NCI-H146 treated with DMSO at 0.1 percent for 48 hours (cell line): ENCODE data around the gene WFDC6.
"Not testable (repeated sequence)": the region's sequence is repeated elsewhere in the genome, so short reads cannot be mapped to it uniquely, and the experiment has no call there.

ENCODE experiments used
- DNase-seq: peaks from one replicate; lab custom pipeline; 2025; ENCODE audit not compliant: unreplicated experiment; lab: John Stamatoyannopoulos, UW

Gene WFDC6

GRCh38 chr20:45539382-45539781, at the start of gene WFDC6:
Gene WFDC6 (minus strand): TSS chr20:45539482. CDS start chr20:45539407, 75 bp downstream.
- no peak for DNase-seq

GRCh38 chr20:45588800-45589199, 49.5 kb upstream of the WFDC6 start:
- no peak for DNase-seq

- DNase-seq, result not testable (repeated sequence)
Measured at GRCh38 chr20:45585986-45586385, 46.7 kb upstream of the WFDC6 start.

GRCh38 chr20:45584294-45584693, 45.0 kb upstream of the WFDC6 start:
- DNase-seq, result not testable (repeated sequence)

- no peak for DNase-seq
Measured at GRCh38 chr20:45583502-45583901, 44.2 kb upstream of the WFDC6 start.

GRCh38 chr20:45581702-45582101, 42.4 kb upstream of the WFDC6 start:
- DNase-seq, result no peak

GRCh38 chr20:45579184-45579583, 39.9 kb upstream of the WFDC6 start, which contains the start of gene WFDC8:
Gene WFDC8 (minus strand): TSS chr20:45579284. CDS start chr20:45579247, 37 bp downstream.
- no peak for DNase-seq

- DNase-seq, result no peak
Measured at GRCh38 chr20:45578231-45578630, 38.9 kb upstream of the WFDC6 start.

GRCh38 chr20:45576995-45577394, 37.7 kb upstream of the WFDC6 start:
- DNase-seq, result no peak

GRCh38 chr20:45575931-45576330, 36.6 kb upstream of the WFDC6 start:
- DNase-seq, result no peak

- DNase-seq, result not testable (repeated sequence)
Measured at GRCh38 chr20:45569650-45570049, 30.4 kb upstream of the WFDC6 start.

GRCh38 chr20:45564760-45565276, 25.5 kb upstream of the WFDC6 start:
- DNase-seq, result no peak

GRCh38 chr20:45555198-45555597, 15.9 kb upstream of the WFDC6 start:
- DNase-seq, result no peak

- DNase-seq, result no peak
Measured at GRCh38 chr20:45552456-45552855, 13.2 kb upstream of the WFDC6 start.

GRCh38 chr20:45550765-45551164, 11.5 kb upstream of the WFDC6 start:
- DNase-seq, result no peak

GRCh38 chr20:45548410-45548809, 9.1 kb upstream of the WFDC6 start:
- no peak for DNase-seq

- DNase-seq, result no peak
Measured at GRCh38 chr20:45547206-45547770, 8.0 kb upstream of the WFDC6 start, which contains the start of gene EPPIN. Gene EPPIN (minus strand): TSS chr20:45547401. CDS start chr20:45547357, 44 bp downstream.

GRCh38 chr20:45545754-45546453, 6.6 kb upstream of the WFDC6 start:
- no peak for DNase-seq

GRCh38 chr20:45545351-45545750, 6.1 kb upstream of the WFDC6 start:
- DNase-seq, result no peak

- no peak for DNase-seq
Measured at GRCh38 chr20:45538209-45538799, 978 bp downstream of the WFDC6 start.

GRCh38 chr20:45527294-45527693, 12.0 kb downstream of the WFDC6 start:
- DNase-seq, result no peak

- no peak for DNase-seq
Measured at GRCh38 chr20:45523821-45524220, 15.5 kb downstream of the WFDC6 start.
